ENCODE data around the gene LINGO1.

LINGO1 gene

GRCh38 chr15:77617476-77618230 is 15.1 kb downstream of the LINGO1 start:
- no peak for DNase-seq (ENCODE audit: low read depth)

GRCh38 chr15:77616072-77616471 is 16.6 kb downstream of the LINGO1 start:
- no peak for DNase-seq (ENCODE audit: low read depth)

DNA sequence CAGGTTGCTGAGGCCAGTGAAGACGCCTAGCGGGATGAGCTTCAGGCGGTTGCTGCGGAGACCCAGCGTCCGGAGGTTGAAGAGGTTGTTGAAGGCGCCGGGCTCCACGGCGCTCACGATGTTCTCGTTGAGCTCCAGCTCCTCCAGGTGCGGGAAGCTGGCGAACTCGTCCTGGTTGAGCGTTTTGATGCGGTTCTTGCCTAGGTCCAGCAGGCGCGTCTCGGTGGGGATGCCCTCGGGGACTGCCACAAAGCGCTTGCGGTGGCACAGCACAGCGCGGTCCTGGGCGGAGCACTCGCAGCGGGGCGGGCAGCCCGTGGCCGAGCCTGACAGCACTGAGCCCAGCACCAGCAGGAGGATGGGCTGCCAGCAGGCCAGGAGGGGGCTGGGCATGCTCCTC is 17.2 kb downstream of the LINGO1 start:
- no peak for DNase-seq (ENCODE audit: low read depth)

DNA sequence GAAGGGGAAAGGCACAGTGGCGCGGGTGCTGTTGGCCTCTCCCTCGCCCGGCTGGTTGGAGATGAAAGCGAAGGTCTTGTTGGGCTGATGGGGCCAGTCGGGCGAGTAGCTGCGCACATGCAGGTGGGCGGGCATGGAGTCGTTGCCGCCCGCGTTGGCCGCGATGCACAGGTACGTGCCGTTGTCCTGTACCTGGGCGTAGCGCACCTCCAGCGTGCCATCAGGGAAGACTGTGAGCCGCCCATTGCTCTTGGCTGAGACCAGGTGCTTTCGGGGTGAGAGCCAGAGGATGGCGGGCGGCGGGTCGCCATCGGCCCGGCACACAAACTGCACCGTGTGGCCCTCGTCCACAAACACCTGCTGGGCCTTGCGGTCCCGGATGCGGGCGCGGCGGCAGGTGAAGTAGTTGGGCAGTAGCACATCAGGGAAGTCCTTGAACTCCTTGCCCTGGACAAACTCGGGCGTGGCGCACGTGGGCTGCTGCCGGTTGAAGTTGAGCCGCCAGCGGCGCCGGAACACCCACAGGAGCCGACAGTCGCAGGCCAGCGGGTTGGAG is 18.4 kb downstream of the LINGO1 start:
- no peak for DNase-seq (ENCODE audit: low read depth)

- DNase-seq (ENCODE audit: low read depth) = no peak
Observed at GRCh38 chr15:77613814-77614213, 18.9 kb downstream of the LINGO1 start.

DNA sequence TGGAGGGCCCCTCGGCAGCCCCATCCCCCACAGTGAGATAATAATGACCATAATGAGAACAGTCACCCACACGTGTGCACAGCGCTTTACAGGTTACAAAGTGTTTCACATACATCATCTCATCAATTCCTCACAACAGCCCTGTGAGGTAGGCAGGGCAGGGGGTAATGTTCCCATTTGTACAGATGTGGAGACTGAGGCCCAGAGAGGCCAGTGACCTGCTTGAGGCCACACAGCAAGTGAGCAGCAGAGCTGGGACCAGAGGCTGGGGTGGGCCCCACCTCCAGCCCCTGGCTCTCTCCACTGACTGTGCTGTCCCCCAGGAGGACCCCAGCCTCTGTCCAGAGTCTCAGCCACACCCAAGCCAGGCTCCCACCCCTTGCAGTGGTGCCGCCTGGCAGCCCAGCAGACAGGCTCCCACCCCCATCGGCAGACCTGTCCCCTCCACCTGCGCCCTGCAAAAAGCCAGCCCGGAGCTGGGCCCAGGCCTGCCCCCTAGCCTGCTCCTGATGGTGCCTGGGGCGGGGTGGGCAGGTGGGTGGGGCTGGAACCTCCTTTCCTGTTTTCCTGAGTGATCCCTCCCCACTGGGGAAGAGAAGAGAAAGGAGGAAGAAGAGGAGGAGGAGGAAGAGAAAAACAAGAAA is 19.6 kb downstream of the LINGO1 start:
- no peak for DNase-seq (ENCODE audit: low read depth)

- no peak for DNase-seq (ENCODE audit: low read depth)
Observed at GRCh38 chr15:77611767-77612166, 20.9 kb downstream of the LINGO1 start.

DNA sequence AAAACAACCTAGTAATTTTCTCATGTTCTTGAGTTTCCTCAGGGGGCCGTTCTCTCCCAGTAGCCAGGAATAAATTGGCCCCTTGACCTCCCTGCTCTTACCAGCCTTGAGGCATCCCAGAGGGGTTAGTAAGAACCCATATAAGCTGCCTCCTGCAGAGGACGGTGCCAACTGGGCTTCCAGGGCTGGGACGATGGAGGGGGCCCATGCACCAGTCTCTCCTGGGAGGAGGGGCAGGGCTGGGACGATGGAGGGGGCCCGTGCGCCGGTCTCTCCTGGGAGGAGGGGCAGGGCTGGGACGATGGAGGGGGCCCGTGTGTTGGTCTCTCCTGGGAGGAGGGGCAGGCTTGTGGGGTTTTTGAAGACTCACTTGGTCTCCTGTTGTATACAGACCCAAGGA is 22.0 kb downstream of the LINGO1 start:
- DNase-seq (ENCODE audit: low read depth) = no peak

DNA sequence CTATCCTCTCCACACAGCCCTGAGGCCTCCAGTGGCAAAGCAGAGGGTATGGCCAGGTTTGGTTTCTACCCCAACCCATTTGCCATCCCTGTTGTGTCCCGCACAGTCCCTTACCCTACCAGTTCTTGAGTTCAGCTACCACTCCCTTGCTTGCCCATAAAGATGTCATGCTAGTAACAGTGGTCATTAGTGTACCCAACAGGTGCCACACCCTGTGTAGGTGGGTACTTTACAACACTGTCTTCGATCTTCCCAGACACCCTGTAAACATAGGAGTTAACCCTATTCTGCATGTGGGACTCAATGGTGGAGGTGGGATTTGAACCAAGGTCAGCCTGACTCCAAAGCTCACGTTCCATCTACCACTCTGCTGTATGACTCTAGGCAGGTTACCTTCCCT is 23.2 kb downstream of the LINGO1 start:
- no peak for DNase-seq (ENCODE audit: low read depth)

- DNase-seq (ENCODE audit: low read depth) = no peak
Observed at GRCh38 chr15:77608774-77609173, 23.9 kb downstream of the LINGO1 start.

DNA sequence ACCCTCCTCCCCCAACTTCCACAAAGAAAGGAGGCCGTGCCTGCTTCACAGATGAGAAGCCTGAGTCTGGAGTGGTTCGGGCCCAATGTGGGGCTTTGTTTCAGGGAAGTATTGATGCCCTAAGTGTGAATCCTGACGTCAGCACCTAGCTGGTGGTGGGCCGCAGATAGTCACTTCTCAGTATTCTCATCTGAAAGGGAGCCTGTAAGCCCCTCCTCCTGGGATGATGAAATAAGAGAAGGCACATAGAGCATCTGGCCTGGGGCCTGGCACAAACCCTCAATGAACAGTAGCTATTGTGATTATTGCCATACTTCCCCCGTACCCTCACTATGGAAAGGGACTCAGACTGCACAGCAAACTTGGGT is 24.8 kb downstream of the LINGO1 start:
- DNase-seq (ENCODE audit: low read depth) = no peak

DNA sequence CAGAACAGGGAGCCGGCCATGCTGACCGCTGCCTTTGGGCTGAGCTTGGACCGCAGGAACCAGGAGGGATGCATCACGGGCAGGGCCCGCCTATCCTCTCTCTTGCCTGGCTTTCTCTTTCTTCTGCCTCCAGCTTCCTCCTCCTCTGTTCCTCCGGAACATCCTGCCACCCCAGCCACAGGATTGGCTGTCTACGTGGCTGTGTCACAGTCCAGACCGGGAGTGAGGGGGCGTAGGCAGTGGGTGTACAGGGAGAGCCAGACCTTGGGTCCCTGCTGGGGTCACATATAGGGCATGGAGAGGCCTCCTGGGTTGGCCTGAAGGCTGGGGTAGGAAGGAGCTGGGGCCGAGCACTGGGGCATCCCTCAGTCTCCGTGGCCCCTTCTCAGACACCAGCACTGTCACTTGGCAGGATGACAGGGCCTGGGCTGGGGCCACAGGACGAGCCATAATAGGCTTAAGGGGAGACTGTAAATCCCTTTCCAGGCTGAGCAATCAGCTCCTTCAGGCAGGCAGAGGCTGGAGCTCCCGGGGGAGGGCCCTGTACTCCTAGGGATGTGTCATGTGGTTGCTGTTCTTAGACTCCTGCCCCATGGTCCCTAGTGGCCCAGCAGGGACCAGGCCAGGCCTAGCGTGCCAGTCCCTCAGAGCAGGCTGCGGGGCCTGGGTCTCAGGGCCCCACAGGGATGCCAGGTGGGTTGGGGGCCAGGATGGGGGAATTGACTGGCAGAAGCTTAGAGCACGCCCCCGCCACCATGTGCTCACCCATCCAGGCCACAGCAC is 25.4 kb downstream of the LINGO1 start:
- no peak for DNase-seq (ENCODE audit: low read depth)

DNA sequence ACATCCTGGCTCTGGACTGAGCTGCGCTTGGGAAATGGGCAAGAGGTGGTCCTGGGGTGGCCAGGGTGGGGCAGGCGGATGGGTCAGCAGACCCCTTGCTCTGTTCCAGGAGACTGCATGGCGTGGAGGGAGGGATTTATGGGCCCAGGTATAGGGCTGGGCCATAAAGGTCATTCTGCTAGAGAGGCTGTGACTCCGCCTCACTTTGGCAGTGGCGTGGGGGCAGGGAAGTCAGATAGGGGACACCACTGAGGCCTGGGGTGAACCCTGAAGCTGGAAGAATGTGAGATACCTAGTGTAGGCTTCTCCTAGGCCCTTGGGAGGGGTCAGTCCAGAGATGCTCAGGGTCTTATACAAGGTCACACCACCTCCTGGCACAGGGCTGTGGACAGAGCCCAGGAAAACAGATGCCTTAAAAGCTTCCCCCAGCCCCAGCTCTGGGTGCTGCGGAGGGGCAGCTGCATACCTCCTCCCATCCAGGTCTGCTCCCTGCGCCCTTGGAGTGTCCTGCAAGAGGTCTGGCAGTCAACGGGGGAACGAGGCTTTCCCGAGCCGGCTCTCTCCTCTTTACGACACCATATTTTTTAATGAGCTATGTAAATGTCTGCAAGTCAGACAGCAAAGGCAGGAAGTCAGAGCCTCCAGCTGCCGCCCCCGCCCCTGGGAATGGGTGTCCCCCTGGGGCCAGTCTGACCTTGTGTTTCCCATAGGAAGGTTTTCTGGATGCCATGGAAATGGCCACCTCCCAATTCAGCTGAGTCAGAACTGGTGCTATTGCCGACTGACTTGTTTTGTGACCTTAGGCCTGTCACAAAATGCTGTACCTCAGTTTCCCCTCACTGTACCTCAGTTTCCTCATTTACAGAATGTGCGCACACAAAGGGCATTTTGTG is 26.3 kb downstream of the LINGO1 start:
- DNase-seq (ENCODE audit: low read depth) = no peak

DNA sequence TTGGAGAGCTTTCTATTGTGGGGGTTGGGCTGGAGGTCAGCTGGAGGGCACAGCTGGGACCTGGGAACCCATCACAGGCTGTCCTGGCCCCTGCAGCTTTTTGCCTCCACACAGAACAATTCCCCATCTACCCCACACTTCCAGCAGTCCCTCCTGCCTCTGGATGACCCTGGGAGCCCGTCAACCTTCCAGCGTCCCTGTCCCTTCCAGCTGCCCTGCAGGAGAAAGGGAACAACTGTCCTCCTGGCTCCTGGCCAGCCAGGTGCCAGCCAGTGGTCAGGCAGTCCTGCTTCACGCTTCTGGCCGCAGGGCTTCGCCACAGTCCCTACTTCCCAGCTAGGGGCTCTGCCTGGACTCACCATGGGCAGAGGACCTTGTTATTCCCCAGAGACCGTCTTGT is 27.2 kb downstream of the LINGO1 start:
- no peak for DNase-seq (ENCODE audit: low read depth)

DNA sequence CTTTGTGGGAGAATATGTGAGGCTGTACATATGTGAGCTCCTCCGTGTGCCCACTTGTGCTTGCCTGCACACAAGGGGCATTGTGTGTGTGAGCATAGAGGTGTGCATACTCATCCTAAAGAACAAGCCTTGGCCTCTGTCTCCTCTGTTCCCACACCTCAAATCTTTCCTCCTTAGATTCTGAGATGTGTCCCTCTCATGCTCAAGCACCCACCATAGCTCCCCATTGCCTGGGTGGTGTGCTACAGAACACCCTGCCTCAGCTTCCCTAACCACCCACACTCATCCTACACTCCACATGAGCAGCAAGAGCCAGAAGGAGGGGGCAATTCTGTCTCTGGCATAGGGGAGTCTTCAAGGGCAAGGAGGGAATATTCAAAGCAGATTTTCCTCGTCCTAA is 27.7 kb downstream of the LINGO1 start:
- no peak for DNase-seq (ENCODE audit: low read depth)

DNA sequence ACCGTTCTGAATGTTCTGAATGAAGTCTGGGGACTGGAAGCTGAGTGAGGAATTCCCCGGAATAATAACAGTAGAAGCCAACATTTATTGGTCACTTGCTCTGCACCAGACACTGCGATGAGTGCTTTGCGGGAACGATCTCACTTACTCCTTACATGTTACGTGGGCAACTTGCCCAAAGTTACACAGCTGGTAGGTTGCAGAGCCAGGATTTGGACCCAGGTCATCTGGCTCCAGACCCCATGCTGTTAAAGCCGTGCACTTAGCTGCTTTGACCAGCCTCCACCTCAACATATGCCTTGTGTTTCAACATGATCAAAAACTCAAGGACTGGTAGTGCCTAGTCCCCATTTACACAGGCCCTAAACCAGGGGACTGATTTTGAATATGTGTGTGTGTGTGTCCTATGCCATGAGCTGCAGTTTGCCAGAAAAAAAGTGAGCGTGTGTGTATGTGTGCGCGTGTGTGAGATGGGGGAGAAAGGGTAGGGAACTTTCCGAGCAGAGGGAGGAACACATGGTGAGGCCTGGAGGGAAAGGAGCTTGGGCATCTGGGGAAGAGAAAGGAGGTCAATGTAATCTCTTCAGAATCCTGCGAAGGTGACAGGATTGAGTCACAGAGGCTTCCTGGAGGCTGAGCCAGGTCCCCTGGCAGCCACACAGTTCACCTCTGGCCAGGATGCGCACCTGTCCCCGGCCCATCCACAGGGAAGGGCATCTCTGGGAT is 28.9 kb downstream of the LINGO1 start:
- no peak for DNase-seq (ENCODE audit: low read depth)

DNA sequence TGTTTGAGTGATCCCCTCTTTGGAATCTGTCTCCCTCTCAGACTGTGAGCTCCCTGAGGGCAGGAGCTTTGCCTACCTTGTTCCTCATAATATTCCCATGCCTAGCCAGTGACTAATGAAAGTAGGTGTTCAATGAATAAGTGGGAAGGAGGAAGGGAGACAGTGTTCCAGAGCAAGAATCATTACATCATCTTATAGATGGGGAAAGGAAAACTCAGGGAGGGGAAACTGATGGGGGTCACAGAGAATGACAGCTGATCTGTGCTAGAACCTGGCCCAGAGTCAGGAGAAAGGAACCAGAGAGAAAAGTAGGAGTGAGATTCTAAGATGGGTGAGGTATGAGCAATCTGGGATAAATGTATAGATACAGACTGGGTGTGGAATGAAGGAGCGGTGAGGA is 29.9 kb downstream of the LINGO1 start:
- no peak for DNase-seq (ENCODE audit: low read depth)

DNA sequence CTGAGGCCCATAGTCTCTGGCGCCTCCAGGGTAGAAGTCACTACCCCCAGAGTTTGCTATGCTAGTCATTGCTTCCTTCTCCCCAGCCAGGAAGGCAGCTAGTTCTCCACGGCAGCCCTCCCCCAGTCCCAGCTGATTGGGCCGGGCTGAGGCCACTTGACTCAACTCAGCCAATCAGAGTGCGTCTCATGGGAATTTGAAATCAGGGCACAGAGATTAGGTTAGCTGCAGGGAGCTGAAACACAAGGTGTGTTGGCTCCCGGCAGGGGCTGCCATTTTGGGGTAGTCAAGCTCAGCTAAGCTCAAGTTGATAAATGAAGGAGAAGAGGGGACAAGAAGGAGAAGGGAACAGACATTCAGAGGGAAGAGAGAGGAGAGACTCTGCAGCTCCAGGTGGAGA is 32.8 kb downstream of the LINGO1 start:
- no peak for DNase-seq (ENCODE audit: low read depth)

DNA sequence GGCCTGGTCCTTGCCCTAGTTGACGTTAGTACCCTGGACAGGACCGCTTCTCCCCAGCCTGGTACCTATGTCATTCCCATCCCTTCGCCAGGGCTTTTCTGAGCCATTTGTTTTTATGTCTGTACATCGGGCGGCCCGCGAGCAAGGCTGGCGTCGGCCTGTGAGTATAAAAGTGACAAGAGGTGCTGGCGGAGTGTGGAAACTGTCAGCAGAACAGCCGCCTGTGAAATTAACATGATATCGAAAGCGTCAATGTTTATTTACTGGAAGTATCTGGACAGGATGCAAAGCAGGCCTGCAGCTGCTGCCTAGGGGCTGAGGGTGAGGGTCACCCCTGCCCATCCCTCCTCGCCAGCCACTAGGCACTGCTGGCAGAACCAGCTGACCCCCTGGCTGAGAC is 33.4 kb downstream of the LINGO1 start:
- DNase-seq (ENCODE audit: low read depth) = no peak

GRCh38 chr15:77598644-77599043 is 34.1 kb downstream of the LINGO1 start:
- no peak for DNase-seq (ENCODE audit: low read depth)

GRCh38 chr15:77597804-77598453 is 34.8 kb downstream of the LINGO1 start:
- no peak for DNase-seq (ENCODE audit: low read depth)
